B cell (primary cell): ENCODE results near the gene DEDD2.

Experiments used
- EZH2 ChIP-seq: IDR thresholded peaks from 2 replicates; pipeline ENCODE4 v1.6.1; 2012; ENCODE audit warnings: borderline replicate concordance, low read depth, mild to moderate bottlenecking, moderate library complexity, low read length; ENCODE audit not compliant: insufficient read depth, poor library complexity, severe bottlenecking
- TF ChIP-seq, protein P1 (sequence below): fragments of 200-600 bp; IDR thresholded peaks from one replicate; pipeline ENCODE4 v1.8.0; 2022; ENCODE audit warnings: antibody characterized with exemption, mild to moderate bottlenecking

DNA sequence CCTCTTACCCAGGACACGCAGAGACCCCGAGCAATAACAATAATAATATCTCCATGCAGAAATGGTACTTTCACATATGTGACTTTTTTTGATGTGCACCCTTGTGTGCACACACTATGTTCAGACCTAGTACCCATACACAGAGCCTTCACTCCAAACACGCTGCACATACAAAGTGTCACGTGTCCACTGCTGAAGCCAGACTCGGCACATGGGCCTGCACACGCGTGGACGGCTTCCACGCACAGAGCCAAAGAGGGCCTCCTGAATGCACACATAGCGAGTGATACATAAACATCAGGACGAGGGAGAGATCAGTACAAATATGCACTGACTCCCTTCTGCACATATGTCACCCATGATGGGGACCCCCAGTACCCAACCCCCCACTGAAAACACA, 43.3 kb downstream of the DEDD2 start:
- TF ChIP-seq, protein P1, sequence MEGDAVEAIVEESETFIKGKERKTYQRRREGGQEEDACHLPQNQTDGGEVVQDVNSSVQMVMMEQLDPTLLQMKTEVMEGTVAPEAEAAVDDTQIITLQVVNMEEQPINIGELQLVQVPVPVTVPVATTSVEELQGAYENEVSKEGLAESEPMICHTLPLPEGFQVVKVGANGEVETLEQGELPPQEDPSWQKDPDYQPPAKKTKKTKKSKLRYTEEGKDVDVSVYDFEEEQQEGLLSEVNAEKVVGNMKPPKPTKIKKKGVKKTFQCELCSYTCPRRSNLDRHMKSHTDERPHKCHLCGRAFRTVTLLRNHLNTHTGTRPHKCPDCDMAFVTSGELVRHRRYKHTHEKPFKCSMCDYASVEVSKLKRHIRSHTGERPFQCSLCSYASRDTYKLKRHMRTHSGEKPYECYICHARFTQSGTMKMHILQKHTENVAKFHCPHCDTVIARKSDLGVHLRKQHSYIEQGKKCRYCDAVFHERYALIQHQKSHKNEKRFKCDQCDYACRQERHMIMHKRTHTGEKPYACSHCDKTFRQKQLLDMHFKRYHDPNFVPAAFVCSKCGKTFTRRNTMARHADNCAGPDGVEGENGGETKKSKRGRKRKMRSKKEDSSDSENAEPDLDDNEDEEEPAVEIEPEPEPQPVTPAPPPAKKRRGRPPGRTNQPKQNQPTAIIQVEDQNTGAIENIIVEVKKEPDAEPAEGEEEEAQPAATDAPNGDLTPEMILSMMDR, result no peak
- no peak for TF ChIP-seq EZH2
